ENCODE results near the gene NXPE3.

- TF ChIP-seq, protein P1, sequence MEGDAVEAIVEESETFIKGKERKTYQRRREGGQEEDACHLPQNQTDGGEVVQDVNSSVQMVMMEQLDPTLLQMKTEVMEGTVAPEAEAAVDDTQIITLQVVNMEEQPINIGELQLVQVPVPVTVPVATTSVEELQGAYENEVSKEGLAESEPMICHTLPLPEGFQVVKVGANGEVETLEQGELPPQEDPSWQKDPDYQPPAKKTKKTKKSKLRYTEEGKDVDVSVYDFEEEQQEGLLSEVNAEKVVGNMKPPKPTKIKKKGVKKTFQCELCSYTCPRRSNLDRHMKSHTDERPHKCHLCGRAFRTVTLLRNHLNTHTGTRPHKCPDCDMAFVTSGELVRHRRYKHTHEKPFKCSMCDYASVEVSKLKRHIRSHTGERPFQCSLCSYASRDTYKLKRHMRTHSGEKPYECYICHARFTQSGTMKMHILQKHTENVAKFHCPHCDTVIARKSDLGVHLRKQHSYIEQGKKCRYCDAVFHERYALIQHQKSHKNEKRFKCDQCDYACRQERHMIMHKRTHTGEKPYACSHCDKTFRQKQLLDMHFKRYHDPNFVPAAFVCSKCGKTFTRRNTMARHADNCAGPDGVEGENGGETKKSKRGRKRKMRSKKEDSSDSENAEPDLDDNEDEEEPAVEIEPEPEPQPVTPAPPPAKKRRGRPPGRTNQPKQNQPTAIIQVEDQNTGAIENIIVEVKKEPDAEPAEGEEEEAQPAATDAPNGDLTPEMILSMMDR (IDR thresholded peaks at IDR 0.05; ENCODE audit: poor library complexity, severe bottlenecking) = no peak
- TF ChIP-seq EP300 (conservative IDR thresholded peaks at IDR 0.05; ENCODE audit: poor library complexity, severe bottlenecking) = no peak
- no peak for TF ChIP-seq EZH2 (IDR thresholded peaks at IDR 0.05; ENCODE audit: borderline replicate concordance, insufficient read depth, low read length, poor library complexity, severe bottlenecking)
- TF ChIP-seq MXI1 (conservative IDR thresholded peaks at IDR 0.05; ENCODE audit: poor library complexity, severe bottlenecking) = no peak
- no peak for TF ChIP-seq SMC3 (conservative IDR thresholded peaks at IDR 0.05; ENCODE audit: poor library complexity)
- TF ChIP-seq POLR2AphosphoS5 (IDR thresholded peaks at IDR 0.05) = no peak
- no peak for TF ChIP-seq RAD21 (conservative IDR thresholded peaks at IDR 0.05)
These were observed 68.3 kb downstream of the NXPE3 start for GRCh38 chr3:101847328-101847727.
